HG03571 (cell line): Measurements from ENCODE around the gene GLIPR1L2.
A peak's percentile ranks its signal among the peaks of the same experiment; 100 is the strongest.

Experiments
- ATAC-seq: cut with Tn5 transposase; IDR thresholded peaks from one replicate; pipeline ENCODE4 v1.9.1; 2021; ENCODE audit not compliant: unreplicated experiment

The GLIPR1L2 gene

DNA sequence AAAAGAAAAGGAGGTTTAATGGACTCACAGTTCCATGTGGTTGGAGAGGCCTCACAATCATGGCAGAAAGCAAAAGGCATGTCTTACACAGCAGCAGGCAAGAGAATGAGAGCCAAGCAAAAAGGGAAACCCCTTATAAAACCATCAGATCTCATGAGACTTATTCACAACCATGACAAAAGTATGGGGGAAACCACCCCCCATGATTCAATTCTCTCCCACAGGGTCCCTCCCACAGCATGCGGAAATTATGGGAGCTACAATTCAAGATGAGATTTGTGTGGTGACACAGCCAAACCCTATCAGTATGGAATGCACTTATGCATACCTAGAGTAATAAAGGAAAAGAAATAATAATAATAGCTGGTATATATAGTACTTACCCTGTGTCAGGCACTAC lies 85.2 kb downstream of the GLIPR1L2 start:
- ATAC-seq, result no peak

DNA sequence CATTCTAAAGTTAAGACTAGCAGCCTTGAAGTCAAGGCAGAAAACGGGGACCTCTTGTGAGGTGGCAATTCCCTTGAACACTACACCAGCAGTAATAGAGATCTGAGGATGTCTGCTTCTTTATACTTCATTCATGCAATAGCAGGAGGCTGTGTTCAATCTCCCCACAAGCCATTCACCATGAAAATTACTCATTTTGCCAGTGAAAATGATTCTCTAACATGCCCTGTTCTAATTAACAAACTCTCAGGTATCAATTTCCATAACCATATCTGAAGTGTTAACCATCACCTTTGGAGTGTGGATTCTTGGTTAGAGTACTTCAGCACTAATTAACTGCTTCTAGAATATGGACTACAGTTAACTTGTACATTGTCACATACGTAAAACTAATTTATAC lies 86.2 kb downstream of the GLIPR1L2 start:
- ATAC-seq, result no peak

DNA sequence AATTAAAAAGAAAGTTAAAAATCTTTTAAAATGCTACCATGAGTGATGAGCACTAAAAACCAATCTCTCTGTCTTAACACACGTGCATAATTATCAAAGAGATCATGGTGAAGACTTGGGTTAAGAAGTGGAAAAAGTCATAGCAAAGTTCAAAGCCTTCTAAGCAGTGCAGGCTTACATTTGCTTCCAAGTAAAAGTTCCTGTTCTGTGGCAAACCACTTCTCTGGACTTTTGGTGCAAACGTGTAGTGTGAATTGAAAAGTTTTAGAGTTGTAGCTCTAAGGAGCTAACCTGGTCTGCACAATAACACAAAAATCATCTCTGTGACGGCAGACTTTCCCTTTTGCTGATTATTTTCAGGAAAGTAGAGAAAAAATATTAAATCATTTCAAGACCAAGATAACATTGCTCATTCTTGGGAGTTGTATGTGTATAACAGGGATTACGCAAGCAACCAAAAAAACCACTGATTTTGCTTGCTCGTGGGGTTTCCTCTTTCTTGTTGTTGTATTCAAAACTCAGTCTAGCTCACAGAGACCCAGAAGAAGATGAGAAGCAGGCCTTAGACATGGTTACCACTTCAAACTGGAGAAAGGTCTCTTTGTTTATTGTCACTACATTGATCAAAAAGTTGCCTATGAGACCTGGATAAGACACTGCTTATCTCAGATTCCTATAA lies 87.4 kb downstream of the GLIPR1L2 start:
- no peak for ATAC-seq

DNA sequence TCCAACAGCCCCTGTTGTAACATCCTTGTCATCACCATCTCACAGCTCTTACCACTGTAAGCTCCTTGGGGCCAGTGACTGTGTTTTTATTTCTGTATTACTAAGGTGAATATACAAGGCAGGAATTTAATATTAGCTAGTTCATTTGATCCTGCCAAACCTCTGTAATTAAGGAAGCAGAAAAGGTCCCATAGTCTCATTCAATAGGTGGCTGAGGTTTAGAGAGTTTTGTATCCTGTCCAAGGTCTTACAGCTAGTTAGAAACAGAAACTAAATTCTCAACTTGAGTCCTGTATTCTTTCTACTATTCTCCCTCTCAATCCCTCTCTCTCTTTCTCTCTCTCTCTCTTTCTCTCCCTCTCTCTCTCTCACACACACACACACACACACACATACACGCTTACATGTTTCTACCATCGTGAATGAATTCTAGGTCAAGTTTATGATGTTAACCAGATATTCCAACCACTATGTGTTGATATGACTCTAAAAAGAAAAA lies 89.1 kb downstream of the GLIPR1L2 start:
- ATAC-seq, result peak; percentile 35

DNA sequence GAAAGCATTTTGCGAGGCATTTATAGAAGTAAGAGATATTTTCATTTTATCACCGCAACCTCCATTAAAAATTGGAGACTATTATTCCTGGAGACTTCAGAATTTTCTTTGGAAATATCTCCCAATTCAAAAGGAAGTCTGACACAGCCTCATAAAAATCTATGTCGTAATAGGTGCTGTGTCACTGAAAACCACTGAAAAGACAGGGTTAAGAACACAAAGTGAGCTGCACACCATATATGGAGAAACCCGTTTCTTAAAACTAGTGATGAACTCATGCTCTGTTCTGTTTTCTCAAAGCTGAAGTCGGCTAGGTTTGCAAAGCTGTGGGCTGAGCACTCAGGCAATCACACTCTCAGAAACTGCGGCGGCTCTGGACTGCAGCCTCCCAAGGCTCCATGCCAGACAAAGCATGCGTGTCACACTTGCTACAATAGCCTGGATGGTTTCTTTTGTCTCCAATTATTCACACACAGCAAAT lies 89.6 kb downstream of the GLIPR1L2 start, which contains the start of gene GLIPR1:
Gene GLIPR1, plus strand, starts transcription at position 287 of the 481 bp plus-strand sequence. Its CDS starts 126 bp downstream, at position 413.
- ATAC-seq, result peak; percentile 93

DNA sequence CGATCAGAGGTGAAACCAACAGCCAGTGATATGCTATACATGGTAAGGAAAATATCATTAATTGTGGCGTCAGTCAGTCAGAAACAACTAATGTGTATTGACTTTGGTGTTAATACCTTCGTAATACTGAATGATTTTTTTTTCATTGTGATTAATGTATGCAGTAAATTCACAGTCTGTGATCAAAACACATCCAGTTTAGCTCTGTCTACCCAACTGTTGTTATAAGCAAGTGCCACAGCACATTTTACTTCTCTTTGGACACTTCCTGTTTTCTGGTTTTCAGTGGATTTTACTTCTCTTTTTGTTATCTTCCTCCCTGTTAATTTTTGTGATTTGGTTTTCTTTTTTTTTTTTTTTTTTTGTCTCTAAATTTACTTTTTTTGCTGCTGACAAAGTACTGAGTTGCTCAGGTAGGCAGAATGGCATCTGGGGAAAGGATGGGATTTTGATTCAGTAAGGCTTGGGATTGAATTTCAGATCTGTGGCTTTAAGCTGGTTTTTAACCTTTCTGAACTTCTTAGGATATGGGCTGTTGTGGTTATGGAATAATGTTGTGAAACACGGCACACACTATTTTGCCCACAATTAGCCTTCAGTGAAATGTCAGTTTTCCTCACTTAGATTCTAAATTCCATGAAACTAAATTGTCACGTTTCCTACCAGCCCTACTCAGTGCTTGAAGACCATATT lies 90.3 kb downstream of the GLIPR1L2 start:
- ATAC-seq, result peak; percentile 20

DNA sequence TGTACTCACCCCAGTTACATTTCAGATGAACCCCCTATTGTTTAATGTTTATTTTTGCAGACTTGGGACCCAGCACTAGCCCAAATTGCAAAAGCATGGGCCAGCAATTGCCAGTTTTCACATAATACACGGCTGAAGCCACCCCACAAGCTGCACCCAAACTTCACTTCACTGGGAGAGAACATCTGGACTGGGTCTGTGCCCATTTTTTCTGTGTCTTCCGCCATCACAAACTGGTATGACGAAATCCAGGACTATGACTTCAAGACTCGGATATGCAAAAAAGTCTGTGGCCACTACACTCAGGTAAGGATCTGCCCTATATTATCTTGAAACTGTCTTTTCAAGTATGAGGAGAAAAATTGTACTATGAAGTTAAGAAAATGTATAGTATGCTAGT lies 90.9 kb downstream of the GLIPR1L2 start:
- no peak for ATAC-seq
